Measurements from ENCODE around the gene PEAK3. TPM values are rescaled to one million over a fixed set of nuclear protein-coding genes. Genes with fewer than 3 reads are reported as not detected.

Gene PEAK3
- total and polyA plus RNA-seq, 4 donors: 0.31 to 7.4 (median 3.8) TPM

- H3K27ac ChIP-seq (ENCODE audit: low read depth in 1 of 2, low read length in 1 of 2): no peak overlapping the region
Measured at GRCh38 chr19:2315121-2315817, 33.3 kb upstream of the PEAK3 start.

GRCh38 chr19:2312820-2313501, 31.0 kb upstream of the PEAK3 start:
- no peak for DNase-seq
- 35 to 40% methylated on average over 28 of the region's 28 CpGs for WGBS, 2 donors
- H3K27ac ChIP-seq (ENCODE audit: low read depth in 1 of 2, low read length in 1 of 2): no peak overlapping the region
- H3K27me3 ChIP-seq (ENCODE audit: control insufficient read depth in 3 of 3, insufficient read depth in 3 of 3, low read length in 2 of 3): peaks cover 0 to 19% (median 19%) of the 10 kb centered on the region in 3 donors
- peaks cover 0 to 6% (median 2%) of the 10 kb centered on the region in 4 donors for H3K9me3 ChIP-seq (ENCODE audit: control insufficient read depth in 4 of 4, insufficient read depth in 3 of 4, low read length in 3 of 4)
- no peak overlapping the region for H3K9ac ChIP-seq (ENCODE audit: insufficient read depth in 1 of 2, low read length in 2 of 2)
- H3K4me1 ChIP-seq (ENCODE audit: control insufficient read depth in 5 of 5, insufficient read depth in 5 of 5, low read length in 5 of 5): peaks cover 0 to 3% (median 0%) of the 10 kb centered on the region in 5 donors
- ATAC-seq (ENCODE audit: insufficient read depth, low FRiP score): no peak
- H3K36me3 ChIP-seq (ENCODE audit: control insufficient read depth in 4 of 4, insufficient read depth in 4 of 4, low read length in 4 of 4): no peaks in the 10 kb centered on the region
- H3K4me3 ChIP-seq: no peak overlapping the region
- TF ChIP-seq CTCF (IDR thresholded peaks at IDR 0.05; ENCODE audit: control extremely low read depth, extremely low read depth): no peak

More at GRCh38 chr19:2315121-2315817, 33.3 kb upstream of the PEAK3 start:
- DNase-seq (no peak), ATAC-seq (ENCODE audit: insufficient read depth, low FRiP score) (peak; percentile 16)
- WGBS, 2 donors: 85% methylated on average over 7 of the region's 7 CpGs
- Histone ChIP-seq H3K36me3 (ENCODE audit: control insufficient read depth in 4 of 4, insufficient read depth in 4 of 4, low read length in 4 of 4) (no peaks in the 10 kb centered on the region), H3K9ac (ENCODE audit: insufficient read depth in 1 of 2, low read length in 2 of 2) (no peak overlapping the region), H3K4me1 (ENCODE audit: control insufficient read depth in 5 of 5, insufficient read depth in 5 of 5, low read length in 5 of 5) (no peaks in the 10 kb centered on the region), H3K4me3 (no peak overlapping the region), H3K9me3 (ENCODE audit: control insufficient read depth in 4 of 4, insufficient read depth in 3 of 4, low read length in 3 of 4) (peaks cover 0 to 6% (median 2%) of the 10 kb centered on the region in 4 donors), H3K27me3 (ENCODE audit: control insufficient read depth in 3 of 3, insufficient read depth in 3 of 3, low read length in 2 of 3) (peaks cover 0 to 5% (median 3%) of the 10 kb centered on the region in 3 donors)
- no peak for TF ChIP-seq CTCF (IDR thresholded peaks at IDR 0.05; ENCODE audit: control extremely low read depth, extremely low read depth)

GRCh38 chr19:2311093-2311492, 29.1 kb upstream of the PEAK3 start:
- no peak overlapping the region for H3K9ac ChIP-seq (ENCODE audit: insufficient read depth in 1 of 2, low read length in 2 of 2)
- TF ChIP-seq CTCF (IDR thresholded peaks at IDR 0.05; ENCODE audit: control extremely low read depth, extremely low read depth): no peak
- H3K9me3 ChIP-seq (ENCODE audit: control insufficient read depth in 4 of 4, insufficient read depth in 3 of 4, low read length in 3 of 4): peaks cover 0 to 6% (median 2%) of the 10 kb centered on the region in 4 donors
- no peak for DNase-seq
- 95 to 96% methylated on average over 4 of the region's 4 CpGs for WGBS, 2 donors
- ATAC-seq (ENCODE audit: insufficient read depth, low FRiP score): no peak
- no peaks in the 10 kb centered on the region for H3K36me3 ChIP-seq (ENCODE audit: control insufficient read depth in 4 of 4, insufficient read depth in 4 of 4, low read length in 4 of 4)
- no peak overlapping the region for H3K4me3 ChIP-seq
- peaks cover 4 to 34% (median 24%) of the 10 kb centered on the region in 3 donors for H3K27me3 ChIP-seq (ENCODE audit: control insufficient read depth in 3 of 3, insufficient read depth in 3 of 3, low read length in 2 of 3)
- peaks cover 0 to 3% (median 0%) of the 10 kb centered on the region in 5 donors for H3K4me1 ChIP-seq (ENCODE audit: control insufficient read depth in 5 of 5, insufficient read depth in 5 of 5, low read length in 5 of 5)
- H3K27ac ChIP-seq (ENCODE audit: low read depth in 1 of 2, low read length in 1 of 2): no peak overlapping the region
